Measurements from ENCODE around the gene CD248.

DNA sequence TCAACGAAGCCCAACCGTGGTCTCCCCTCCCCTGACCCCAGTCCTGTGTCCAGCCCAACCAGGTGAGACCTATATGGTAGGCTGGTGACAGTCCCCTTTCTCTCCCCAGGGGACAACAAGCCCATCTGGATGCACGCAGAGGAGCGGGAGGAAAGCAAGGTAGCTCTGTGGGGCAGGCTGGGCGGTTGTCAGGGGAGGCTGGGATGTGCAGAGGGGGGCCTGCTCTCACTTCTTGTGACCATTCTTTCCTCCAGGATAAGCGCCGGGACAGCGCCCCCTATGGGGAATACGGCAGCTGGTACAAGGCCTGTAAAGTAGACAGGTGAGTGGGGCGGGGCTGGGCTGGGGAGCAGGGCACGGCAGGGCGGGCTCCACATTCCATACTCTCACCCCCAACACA is 51.9 kb downstream of the CD248 start:
- TF ChIP-seq POLR2A (IDR thresholded peaks at IDR 0.05) (no peak), CTCF (IDR thresholded peaks at IDR 0.05) (peak in 1 of 5 experiments; percentile 15)
